Skin epidermis (tissue), 12 donors: ENCODE results near the gene SERPINB11.
"Not testable (repeated sequence)": the region's sequence is repeated elsewhere in the genome, so short reads cannot be mapped to it uniquely, and the experiment has no call there.

ENCODE experiments used
- H3K27ac ChIP-seq, 21 experiments: fragments of 200-600 bp; sonication (generic) in 11 of 21; one replicate each; pipeline ENCODE4 v1.5.0; 2020; ENCODE audit warnings: mild to moderate bottlenecking in 3 of 21, inconsistent platforms in 2 of 21, moderate library complexity in 2 of 21
- H3K4me3 ChIP-seq, 7 experiments: fragments of 200-600 bp; sonication (generic) in 2 of 7; one replicate each; pipeline ENCODE4 v1.5.0; 2020; ENCODE audit warnings: inconsistent platforms in 2 of 7, mild to moderate bottlenecking in 2 of 7, moderate library complexity in 1 of 7

The SERPINB11 gene

DNA sequence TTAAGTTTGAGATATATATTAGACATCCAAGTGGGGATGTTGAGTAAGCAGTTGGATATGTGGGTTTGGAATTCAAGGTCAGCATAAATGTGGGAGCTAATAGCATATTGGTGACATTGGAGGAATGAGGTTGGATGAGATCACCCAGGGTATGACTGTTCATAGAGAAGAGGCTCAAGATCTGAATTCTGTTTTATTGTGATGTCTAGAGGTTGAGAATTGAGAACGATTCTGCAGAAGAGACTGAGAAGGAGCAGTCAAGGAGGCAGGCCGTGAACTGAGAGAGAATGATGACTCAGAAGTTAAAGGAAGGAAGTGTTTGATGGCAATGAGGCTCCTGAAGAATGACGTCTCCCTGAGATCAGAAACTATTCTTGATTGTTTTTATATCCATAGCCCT is 5.9 kb downstream of the SERPINB11 start:
- no peak overlapping the region for H3K4me3 ChIP-seq

DNA sequence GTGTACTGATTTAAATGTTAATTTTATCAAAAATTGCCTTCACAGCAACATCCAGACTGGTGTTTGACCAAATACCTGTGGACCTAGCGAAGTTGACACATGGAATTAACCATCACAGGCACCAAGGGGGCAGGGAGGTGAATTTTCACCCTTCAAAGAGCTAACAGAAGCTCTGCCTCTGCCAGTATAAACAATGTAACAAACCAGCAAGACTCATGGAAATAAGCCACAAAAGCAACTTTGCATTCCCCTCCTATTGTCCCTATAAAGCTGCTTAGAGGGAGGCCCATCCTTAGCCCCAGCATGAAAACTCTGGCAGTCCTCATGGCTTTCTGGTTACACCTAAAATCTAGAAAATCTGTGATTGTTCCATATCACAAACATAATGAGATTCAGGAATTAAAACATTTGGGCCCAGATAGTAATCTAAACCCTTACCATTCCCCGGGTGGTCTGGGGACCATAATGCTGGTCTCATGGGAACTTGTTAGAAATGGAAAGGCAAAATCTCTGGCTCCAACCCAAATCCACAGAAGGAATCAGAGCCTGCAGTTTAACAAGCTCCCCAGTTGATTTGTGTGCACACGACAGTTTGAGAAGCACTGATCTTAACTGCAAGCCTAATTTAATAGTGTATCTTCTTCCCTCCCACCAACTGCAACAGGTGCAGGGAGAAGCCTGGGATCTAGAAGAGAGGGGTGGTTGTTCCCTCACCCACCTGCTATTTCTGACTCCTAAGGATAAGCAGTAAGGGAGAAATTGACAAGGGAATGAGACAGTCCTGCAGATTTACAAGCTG is 23.1 kb downstream of the SERPINB11 start:
- H3K27ac ChIP-seq: no peak overlapping the region
- no peak overlapping the region for H3K4me3 ChIP-seq

More for the DNA sequence above, 5.9 kb downstream of the SERPINB11 start:
- no peak overlapping the region for H3K27ac ChIP-seq

DNA sequence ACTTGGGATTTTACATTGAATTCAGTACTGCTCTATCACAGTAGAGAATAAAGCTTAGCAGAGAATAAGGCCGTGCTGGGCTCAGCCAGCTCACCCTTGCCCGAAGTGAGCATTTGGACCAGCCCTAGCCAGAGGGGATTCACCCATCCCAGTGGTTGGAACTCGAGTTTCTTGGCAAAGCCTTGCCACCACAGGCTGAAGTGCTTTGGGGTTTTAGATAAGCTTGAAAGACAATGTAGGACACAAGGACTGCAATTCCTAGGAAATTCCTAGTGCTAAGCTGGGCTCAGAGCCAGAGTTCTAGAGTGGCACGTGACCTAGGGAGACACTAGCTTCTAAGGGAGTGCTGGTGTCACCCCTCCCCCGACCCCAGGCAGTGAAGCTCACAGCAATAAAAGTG is 28.0 kb downstream of the SERPINB11 start:
- H3K27ac ChIP-seq: no peak overlapping the region
- H3K4me3 ChIP-seq: no peak overlapping the region

DNA sequence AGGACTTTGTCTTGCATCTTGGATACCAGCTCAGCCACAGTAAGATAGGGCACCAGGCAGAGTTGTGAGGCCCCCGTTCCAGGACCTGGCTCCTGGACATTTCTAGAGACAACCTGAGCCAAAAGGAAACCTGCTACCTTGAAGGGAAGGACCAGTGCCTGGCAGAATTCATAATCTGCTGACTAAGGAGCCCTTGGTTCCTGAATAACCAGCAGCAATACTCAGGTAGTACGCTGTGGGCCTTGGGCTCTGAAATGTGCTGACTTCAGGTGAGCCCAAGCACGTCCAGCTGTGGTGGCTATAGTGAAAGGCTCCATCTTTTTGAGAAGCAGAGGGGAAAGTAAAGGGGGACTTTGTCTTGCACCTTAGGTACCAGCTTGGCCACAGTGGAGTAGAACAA is 28.5 kb downstream of the SERPINB11 start:
- Histone ChIP-seq H3K4me3 (no peak overlapping the region), H3K27ac (peak overlapping the region in 2 of 21 experiments; percentile 3 to 22)

DNA sequence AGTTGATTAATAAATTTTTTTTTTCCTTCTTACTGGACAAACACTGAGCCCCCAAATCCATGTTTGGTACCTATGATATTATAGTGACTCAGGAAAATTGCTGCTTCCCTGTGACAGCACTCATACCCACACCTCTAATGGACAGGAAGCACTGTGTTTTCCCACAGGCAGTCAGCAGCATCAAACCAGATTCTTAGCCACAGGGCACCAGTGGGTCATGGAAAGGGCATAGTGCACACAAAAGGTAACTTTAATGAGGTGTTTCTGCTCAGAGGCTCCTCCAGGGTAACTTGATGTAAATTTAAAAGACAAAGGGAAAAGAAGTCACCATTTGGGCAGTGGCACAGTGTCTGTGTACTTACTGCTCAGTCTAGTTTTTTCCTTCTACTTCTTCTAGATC is 34.1 kb downstream of the SERPINB11 start:
- Histone ChIP-seq H3K27ac (peak overlapping the region in 2 of 21 experiments; percentile 25 to 69), H3K4me3 (no peak overlapping the region)

DNA sequence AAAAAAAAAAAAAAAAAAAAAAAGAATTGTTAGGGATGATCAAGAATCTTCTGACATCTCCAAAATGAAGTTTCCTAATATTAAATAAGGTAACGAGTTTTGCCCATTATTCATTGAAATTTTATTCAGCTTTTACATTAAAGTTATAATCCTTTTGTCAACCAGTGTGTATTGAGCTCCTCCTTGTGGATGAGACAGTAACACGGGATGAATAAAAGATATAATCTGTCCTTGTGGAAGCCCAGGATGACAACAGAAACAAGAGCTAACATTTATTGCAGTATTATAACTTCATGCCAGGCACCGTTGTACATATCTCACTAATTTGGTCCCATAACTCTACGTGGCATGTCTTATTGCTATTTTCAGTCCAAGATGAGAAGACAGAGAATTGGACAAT is 39.0 kb downstream of the SERPINB11 start:
- Histone ChIP-seq H3K27ac (no peak overlapping the region), H3K4me3 (no peak overlapping the region)

DNA sequence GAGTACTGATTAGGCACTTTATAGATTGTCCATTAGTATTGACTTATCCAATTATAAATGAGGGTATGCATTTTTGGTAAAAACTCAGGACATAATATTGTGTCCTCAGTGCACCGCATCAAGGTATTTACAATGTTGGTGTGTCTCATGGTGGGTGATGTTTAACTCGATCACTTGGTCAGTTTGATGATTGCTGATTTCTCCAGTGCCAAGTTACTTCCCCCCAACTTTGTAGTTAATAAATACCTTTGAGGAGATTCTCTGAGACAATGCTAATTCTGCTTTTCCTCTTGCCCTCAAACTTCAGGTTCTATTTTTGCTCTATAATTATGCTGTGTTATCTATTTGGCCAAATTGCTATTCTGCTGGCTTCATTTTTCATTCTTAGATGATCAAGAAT is 44.2 kb downstream of the SERPINB11 start:
- H3K27ac ChIP-seq: no peak overlapping the region
- no peak overlapping the region for H3K4me3 ChIP-seq

GRCh38 chr18:63749489-63749888 is 46.7 kb downstream of the SERPINB11 start:
- Histone ChIP-seq H3K27ac (no peak overlapping the region), H3K4me3 (no peak overlapping the region)

GRCh38 chr18:63752636-63753035 is 49.9 kb downstream of the SERPINB11 start:
- H3K4me3 ChIP-seq: no peak overlapping the region
- no peak overlapping the region for H3K27ac ChIP-seq

GRCh38 chr18:63753676-63754075 is 50.9 kb downstream of the SERPINB11 start:
- Histone ChIP-seq H3K4me3 (no peak overlapping the region), H3K27ac (no peak overlapping the region)

DNA sequence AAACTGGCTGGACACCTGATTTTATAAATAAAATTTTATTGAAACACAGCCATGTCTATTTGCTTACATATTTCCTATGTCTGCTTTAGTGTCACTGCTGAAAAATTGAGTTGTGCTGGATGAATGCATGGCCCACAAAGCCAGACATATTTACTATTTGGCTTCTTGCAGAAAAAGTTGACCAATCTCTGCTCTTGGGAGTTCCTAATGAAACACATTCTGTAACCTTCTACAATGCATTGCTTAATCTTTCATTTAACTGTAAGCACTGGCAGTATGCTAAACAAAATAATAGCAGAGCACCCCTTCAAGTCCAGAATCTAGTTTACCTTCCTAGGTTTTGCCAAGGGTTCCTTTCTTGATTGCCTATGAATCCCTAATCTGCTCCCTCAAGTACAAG is 54.8 kb downstream of the SERPINB11 start:
- no peak overlapping the region for H3K4me3 ChIP-seq
- no peak overlapping the region for H3K27ac ChIP-seq

DNA sequence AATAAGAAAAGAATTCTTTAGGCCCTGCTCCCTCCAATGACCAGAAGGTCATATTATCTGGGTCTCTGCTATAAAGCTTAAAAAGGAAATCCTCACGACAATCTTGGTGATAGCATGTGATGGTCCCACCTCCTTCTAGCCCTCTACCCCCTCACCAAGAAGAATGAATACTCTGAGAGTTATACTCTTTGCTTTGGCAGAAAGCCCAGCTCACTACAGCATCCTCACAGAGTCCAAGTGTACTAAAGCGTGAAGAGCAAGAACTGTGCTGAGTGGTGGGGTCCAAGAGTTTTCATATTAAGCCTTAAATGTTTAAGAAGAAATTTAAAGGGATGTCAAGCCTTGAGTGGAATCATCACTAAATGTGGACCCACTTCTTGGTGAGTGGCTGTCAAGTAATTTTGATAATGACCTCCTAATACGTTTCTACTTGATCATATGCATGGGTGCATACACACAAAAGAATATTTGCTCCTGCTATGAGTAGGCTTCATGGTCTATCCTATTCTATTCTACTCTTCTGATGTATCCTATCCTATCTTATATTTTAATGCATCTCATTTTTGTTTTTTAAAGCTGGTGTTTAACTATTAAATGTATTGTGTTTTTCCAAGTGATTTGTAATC is 56.0 kb downstream of the SERPINB11 start:
- Histone ChIP-seq H3K4me3 (no peak overlapping the region), H3K27ac (no peak overlapping the region)

DNA sequence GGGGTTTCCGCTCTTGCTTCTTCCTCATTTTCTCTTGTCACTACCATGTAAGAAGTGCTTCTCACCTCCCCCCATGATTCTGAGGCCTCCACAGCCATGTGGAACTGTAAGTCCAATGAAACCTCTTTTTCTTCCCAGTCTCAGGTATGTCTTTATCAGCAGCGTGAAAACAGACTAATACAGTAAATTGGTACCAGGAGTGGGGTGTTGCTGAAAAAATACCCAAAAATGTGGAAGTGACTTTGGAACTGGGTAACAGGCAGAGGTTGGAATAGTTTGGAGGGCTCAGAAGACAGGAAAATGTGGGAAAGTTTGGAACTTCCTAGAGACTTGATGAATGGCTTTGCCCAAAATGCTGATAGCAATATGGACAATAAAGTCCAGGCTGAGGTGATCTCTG is 57.0 kb downstream of the SERPINB11 start:
- not testable (repeated sequence) for H3K4me3 ChIP-seq, H3K27ac ChIP-seq

DNA sequence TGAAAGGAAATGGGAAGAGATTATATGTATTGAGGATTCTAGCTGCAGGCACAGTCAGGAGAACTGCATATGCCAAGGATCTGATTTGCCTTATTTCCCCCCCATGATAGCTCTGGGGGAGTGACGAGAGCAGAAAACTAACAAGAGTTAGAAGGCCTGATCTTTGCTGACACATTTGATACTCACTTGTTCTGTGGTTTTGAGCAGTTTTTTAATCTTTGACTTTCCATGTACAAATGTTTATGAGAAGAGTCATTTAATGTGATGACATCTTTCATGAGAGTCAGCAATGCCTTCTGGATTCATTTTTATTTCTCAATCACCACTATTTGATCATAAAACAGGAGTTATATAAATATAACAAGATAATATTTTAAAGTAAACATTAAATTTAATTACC is 59.8 kb downstream of the SERPINB11 start:
- Histone ChIP-seq H3K27ac (no peak overlapping the region), H3K4me3 (no peak overlapping the region)

- H3K27ac ChIP-seq: peak overlapping the region in 1 of 21 experiments; percentile 22
- no peak overlapping the region for H3K4me3 ChIP-seq
Observed at GRCh38 chr18:63763831-63764600, 61.3 kb downstream of the SERPINB11 start.

GRCh38 chr18:63765837-63766236 is 63.1 kb downstream of the SERPINB11 start:
- Histone ChIP-seq H3K4me3 (no peak overlapping the region), H3K27ac (no peak overlapping the region)
